ENCODE results near the gene KLRG1. TPM values are rescaled to one million over a fixed set of nuclear protein-coding genes. Genes with fewer than 3 reads are reported as not detected.

Gene KLRG1
- total and polyA plus RNA-seq, 9 of the 15 experiments (the other 6 are each of a cell fraction or from before 2014, with no cell fraction given): 1.4 to 7.2 (median 2.1) TPM

- TF ChIP-seq ZBTB12 (CRISPR knock-in tag; IDR thresholded peaks at IDR 0.05): peak; percentile 86
- no peak for TF ChIP-seq PRMT5 (CRISPR knock-in tag; IDR thresholded peaks at IDR 0.05)
- TF ChIP-seq HNRNPUL1 (IDR thresholded peaks at IDR 0.05; ENCODE audit: low read length): no peak
- TF ChIP-seq HBP1 (CRISPR knock-in tag; IDR thresholded peaks at IDR 0.05): 0 out of 2 replicates have a peak, but pooled peaks have one; percentile 29
- no peak for TF ChIP-seq TCFL5 (CRISPR knock-in tag; conservative IDR thresholded peaks at IDR 0.05)
- no peak for TF ChIP-seq SRSF9 (IDR thresholded peaks at IDR 0.05; ENCODE audit: borderline replicate concordance, low read depth, low read length)
- TF ChIP-seq EP400 (IDR thresholded peaks at IDR 0.05): peak; percentile 79
- TF ChIP-seq JUND (IDR thresholded peaks at IDR 0.05; ENCODE audit: borderline replicate concordance, low read depth, low read length): 0 out of 2 replicates have a peak, but pooled peaks have one; percentile 8
- no peak for TF ChIP-seq JUND (tag; IDR thresholded peaks at IDR 0.05; ENCODE audit: borderline replicate concordance, low read depth, low read length)
- TF ChIP-seq ZBTB26 (CRISPR knock-in tag; IDR thresholded peaks at IDR 0.05): 0 out of 2 replicates have a peak, but pooled peaks have one; percentile 3
- peak; percentile 60 for TF ChIP-seq E2F8 (IDR thresholded peaks at IDR 0.05; ENCODE audit: low read depth, partially characterized antibody)
- peak; percentile 81 for TF ChIP-seq SP1 (CRISPR knock-in tag; IDR thresholded peaks at IDR 0.05)
- TF ChIP-seq DACH1 (IDR thresholded peaks at IDR 0.05; ENCODE audit: partially characterized antibody): peak; percentile 37
- no peak for TF ChIP-seq GTF2B (IDR thresholded peaks at IDR 0.05; ENCODE audit: extremely low read depth, insufficient read length)
- TF ChIP-seq CHD2 (IDR thresholded peaks at IDR 0.05; ENCODE audit: low read depth, low read length): peak; percentile 71
- 0 out of 2 replicates have a peak, but pooled peaks have one; percentile 64 for TF ChIP-seq RNF2 (IDR thresholded peaks at IDR 0.05)
- peak in 2 of 3 experiments; percentile 14 to 35 for TF ChIP-seq YY1 (IDR thresholded peaks at IDR 0.05; ENCODE audit: borderline replicate concordance in 1 of 3, control insufficient read depth in 1 of 3, extremely low read depth in 1 of 3, insufficient read depth in 3 of 3, insufficient read length in 1 of 3, insufficient replicate concordance in 2 of 3, low read depth in 1 of 3, low read length in 2 of 3)
Measured at GRCh38 chr12:8949342-8950220, 39.8 kb upstream of the KLRG1 start, which contains the start of gene M6PR (continued).

Measured in K562 (cell line).